GM19455 (cell line): ENCODE results near the gene DAW1.
"Not testable (repeated sequence)": the region's sequence is repeated elsewhere in the genome, so short reads cannot be mapped to it uniquely, and the experiment has no call there.

Experiments
- ATAC-seq: cut with Tn5 transposase; IDR thresholded peaks from one replicate; pipeline ENCODE4 v1.9.1; 2021; ENCODE audit not compliant: unreplicated experiment

DAW1 gene

DNA sequence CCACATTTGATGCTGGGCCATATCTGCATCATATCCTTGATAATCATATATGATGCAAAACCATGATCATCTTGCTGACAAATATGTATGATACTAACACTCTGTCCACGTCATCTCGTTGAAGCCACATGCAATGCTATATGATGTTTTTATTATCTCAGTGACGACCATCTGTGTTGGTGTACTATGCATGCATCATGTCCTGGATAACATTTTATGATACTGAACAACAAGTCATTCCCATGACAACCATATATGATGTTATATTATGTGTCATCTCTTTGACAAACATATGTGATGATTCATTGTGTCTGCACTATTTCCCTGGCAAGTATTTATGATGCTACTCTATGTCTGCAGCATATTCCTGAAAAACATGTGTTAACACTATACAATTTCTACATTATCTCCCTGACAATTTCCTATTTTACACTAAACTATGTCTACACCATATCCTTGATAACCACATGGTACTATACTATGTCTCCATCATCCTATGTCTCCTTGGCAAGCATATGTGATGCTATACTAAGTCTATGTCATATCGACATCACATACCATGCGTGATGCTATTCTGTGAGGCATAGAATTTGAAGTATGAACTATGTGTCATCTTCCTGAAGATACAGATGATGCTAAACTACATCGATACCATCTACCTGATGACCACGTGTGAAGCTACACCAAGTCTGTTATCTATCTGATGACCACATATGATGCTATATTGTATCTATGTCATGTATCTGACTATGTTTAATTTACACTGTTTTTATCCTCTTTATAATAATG is 37.0 kb downstream of the DAW1 start:
- ATAC-seq: no peak

DNA sequence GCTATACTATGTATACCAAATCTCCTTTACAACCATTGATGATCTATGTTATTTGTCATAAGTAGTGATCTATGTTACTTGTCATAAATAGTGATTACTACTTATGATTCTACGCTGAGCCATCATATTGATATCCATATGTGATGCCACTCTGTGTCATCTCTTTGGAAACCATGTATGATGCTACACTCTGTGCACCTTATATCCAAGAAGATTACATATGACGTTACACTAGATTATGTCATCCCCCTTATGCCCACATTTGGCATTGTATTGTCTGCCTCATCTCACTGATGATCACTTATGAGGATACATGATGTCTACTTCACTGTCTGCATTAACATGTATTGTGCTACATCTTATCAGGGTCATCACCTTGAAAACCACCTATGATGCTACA is 42.9 kb downstream of the DAW1 start:
- ATAC-seq: no peak

GRCh38 chr2:227921648-227922047 is 50.2 kb downstream of the DAW1 start:
- ATAC-seq: no peak

- no peak for ATAC-seq
Observed at GRCh38 chr2:227932001-227932400, 60.6 kb downstream of the DAW1 start.

DNA sequence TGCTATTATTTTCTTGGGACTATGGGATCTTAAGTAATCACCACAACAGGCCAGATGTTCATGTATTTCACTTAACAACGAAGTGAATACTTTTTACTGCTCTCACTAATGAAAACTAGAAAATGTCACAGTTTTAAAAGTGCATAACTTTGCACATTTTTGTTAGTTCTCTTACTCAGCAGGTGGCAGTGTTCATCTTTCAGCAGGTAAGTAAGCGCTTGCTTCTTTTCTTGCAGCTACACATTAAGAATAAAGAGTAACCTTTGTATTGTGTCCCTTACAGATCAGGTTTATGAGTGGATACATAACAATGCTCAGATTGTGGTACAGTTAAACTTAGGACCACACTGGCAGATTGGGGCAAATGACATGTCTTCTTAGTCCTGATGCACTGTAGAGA is 61.0 kb downstream of the DAW1 start:
- ATAC-seq: no peak

GRCh38 chr2:227933884-227934283 is 62.5 kb downstream of the DAW1 start:
- ATAC-seq: no peak

DNA sequence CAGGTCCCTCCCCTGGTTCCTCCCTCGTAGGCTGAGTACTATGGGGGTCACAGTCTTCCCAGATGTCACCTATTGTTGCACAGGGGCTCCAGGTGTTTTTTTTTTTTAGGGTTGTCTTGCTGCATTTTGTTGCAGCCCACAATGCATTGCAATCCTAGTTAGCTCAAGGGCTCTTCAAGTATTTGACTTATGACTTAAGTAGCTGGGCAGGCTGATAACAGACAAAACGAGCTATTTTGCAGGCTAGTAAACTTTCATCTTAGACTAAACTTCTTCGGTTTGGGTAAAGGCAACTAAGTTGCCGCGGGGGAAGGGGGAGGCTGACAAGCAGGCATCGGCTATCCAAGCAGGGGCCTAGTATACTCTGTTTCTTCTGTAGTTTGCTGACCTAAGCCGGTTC is 64.8 kb downstream of the DAW1 start:
- not testable (repeated sequence) for ATAC-seq

DNA sequence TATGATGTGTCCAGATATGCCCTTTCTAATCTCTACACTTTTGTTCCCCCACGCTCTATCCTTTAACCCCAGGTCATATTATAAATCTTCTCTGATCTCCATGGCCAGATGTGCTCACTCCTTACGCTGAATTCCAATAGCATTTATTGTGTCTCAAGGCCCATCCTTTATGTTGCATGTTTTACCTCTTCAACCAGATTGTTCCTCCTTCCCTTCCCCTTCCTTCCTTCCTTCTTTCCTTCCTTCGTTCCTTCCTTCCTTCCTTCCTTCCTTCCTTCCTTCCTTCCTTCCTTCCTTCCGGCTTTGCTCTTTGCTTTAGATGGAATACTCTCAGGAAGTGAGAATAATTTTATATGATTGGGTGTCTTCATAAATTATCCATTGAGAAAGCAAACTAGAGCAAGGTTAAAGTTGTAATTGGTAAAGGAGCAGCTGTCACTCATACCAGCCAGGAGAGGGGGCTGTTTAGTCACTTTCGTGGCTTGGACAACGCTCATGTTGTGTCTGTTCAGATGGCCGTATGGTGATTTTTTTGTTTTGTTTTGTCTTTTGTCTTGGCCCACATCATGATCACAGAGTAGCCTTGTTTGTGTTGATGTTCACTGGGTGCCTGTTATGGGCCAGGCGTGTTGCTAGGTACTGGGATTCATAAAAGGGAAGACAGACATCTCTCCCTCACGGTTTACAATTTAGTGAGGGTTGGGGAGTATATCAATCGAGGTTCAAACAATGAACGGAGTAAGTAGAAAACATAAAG is 68.0 kb downstream of the DAW1 start:
- no peak for ATAC-seq

- ATAC-seq: no peak
Observed at GRCh38 chr2:227942021-227942420, 70.6 kb downstream of the DAW1 start.

DNA sequence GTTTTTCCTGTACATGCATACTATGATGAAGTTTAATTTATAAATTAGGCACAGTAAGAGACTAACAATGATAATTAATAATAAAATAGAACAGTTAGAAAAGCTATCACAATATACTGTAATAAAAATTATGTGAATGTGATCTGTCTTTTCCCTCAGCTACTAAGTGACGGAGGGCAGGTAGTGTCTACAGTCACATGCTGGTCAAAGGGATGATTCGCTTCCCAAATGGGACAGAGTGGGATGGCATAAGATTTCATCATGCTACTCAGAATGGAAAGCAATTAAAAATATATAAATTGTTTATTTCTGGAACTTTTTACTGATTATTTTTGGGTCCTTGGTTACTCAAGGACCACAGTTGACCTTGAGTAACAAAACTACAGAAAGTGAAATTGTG is 71.5 kb downstream of the DAW1 start:
- no peak for ATAC-seq

DNA sequence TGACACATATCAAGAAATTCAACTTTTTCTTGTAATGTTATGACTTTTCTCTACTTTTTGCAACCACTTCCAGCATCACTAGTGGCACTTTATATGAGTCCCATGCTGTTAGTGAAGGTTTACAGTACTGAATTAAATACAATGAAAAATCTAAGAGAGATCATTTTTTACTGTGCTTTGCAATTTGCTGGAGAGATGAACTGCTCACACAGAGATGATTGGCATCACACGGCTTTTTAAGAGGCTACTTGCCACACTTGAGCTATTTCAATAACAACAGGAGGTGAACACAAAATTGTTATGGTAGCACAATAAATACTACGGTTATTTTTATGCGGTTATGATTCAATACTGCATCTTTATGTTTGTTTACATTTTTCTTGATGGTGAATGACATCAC is 88.9 kb downstream of the DAW1 start:
- ATAC-seq: no peak

DNA sequence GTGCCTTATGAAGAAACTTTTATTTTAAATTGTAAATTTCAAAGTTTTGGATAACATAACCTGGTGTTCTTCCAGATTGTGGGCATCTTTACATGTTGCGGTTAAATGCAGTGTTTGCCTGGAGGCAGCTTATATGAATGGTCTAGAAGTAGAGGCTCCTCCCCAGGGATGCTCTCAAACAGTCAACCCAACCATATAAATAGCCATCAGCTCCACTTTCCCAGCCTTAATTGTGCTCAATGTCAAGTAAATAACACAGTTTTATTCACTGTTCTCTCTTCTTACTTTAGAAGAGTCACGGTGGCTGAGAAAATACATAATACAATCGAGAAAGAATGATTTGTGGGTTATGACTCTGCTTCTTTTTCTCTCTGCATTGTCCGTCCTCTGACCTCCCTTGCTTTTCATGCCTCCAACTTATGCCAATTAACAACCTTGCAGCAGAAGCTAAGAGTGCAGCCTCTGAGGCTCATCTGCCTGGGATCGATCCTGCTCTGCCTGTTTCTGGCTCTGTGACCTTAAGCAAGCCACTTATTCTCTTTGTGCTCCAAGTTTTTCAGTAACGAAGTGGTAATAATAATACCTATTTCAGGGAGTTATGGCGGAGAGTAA is 100.3 kb downstream of the DAW1 start:
- ATAC-seq: no peak

DNA sequence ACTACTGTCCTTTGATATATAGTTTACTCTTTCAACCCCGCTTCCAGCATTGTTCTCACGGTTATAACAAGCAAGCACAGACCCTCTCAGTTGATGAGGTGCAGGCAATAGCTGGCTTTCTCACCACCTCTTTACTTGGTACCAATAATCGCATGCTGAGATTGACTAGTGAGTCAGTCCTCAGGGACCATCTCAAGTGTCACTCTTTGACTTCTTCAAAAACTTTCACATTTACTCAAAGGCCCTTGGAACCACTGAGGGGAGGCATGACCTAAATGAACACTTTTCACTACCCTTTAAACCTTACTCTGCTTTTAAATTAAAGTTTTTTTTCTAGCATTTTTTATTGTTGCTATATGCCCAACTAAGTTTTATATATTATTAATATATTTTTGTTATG is 101.8 kb downstream of the DAW1 start:
- no peak for ATAC-seq
